OCI-LY3 (cell line): Measurements from ENCODE around the gene HADHB.
"Not testable (repeated sequence)": the region's sequence is repeated elsewhere in the genome, so short reads cannot be mapped to it uniquely, and the experiment has no call there.

ENCODE experiments used
- H2AFZ ChIP-seq: fragments of 200-600, 300-600 bp; shearing (Covaris generic); 2 replicates; pipeline ENCODE4 v1.6.0; 2014; ENCODE audit warnings: antibody characterized with exemption, low read depth, low read length
- H3K27ac ChIP-seq: fragments of 200-600, 300-600 bp; sonication (generic); 2 replicates; pipeline ENCODE4 v1.5.1; 2014; ENCODE audit warnings: mild to moderate bottlenecking, low read length, moderate library complexity, mixed read lengths
- H3K27me3 ChIP-seq: fragments of 200-600, 300-600 bp; sonication (generic); 2 replicates; pipeline ENCODE4 v1.6.1; 2014; ENCODE audit warnings: low read depth, low read length, mixed read lengths
- H3K36me3 ChIP-seq: fragments of 200-600, 300-600 bp; sonication (generic); replicated peaks from 2 replicates; pipeline ENCODE3; 2014; ENCODE audit warnings: low read depth, low read length, mixed read lengths
- H3K4me1 ChIP-seq: fragments of 300-600, 200-600 bp; sonication (generic); 2 replicates; pipeline ENCODE4 v1.6.1; 2014; ENCODE audit warnings: low read length, mixed read lengths
- H3K4me2 ChIP-seq: fragments of 200-600, 300-600 bp; sonication (generic); 2 replicates; pipeline ENCODE4 v1.6.1; 2014; ENCODE audit warnings: low read length, mixed read lengths
- H3K4me3 ChIP-seq: fragments of 300-600, 200-600 bp; sonication (generic); 2 replicates; pipeline ENCODE4 v1.5.1; 2014; ENCODE audit warnings: antibody characterized with exemption, mild to moderate bottlenecking, low read length, moderate library complexity
- H3K79me2 ChIP-seq: fragments of 300-600, 200-600 bp; shearing (Covaris generic); 2 replicates; pipeline ENCODE4 v1.6.1; 2014; ENCODE audit warnings: mild to moderate bottlenecking, low read length, mixed read lengths
- H3K9ac ChIP-seq: fragments of 300-600, 200-600 bp; shearing (Covaris generic); 2 replicates; pipeline ENCODE4 v1.6.0; 2014; ENCODE audit warnings: mild to moderate bottlenecking, low read length, moderate library complexity
- H3K9me3 ChIP-seq: fragments of 200-600, 300-600 bp; shearing (Covaris generic); 2 replicates; pipeline ENCODE4 v1.6.1; 2014; ENCODE audit warnings: low read length, mixed read lengths; ENCODE audit not compliant: insufficient read depth
- H4K20me1 ChIP-seq: fragments of 200-600, 300-600 bp; sonication (generic); 2 replicates; pipeline ENCODE4 v1.6.1; 2016; ENCODE audit warnings: low read length, mixed read lengths; ENCODE audit not compliant: insufficient read depth
- CTCF ChIP-seq: fragments of 200-600, 300-600 bp; sonication (generic); IDR thresholded peaks from 2 replicates; pipeline ENCODE4 v1.5.1; 2014; ENCODE audit warnings: antibody characterized with exemption, low read length, low read depth
- EZH2phosphoT487 ChIP-seq: fragments of 200-600 bp; shearing (Covaris generic); IDR thresholded peaks from 2 replicates; pipeline ENCODE4 v1.6.1; 2018; ENCODE audit warnings: antibody characterized with exemption, mixed run types, low read depth

HADHB gene

GRCh38 chr2:26268213-26268612, 23.5 kb downstream of the HADHB start:
- H3K4me2 ChIP-seq, result no peak overlapping the region
- peaks cover 17% of the 10 kb centered on the region for H3K4me1 ChIP-seq
- no peaks in the 10 kb centered on the region for H3K79me2 ChIP-seq

GRCh38 chr2:26268670-26269385, 24.1 kb downstream of the HADHB start:
- not testable (repeated sequence) for H3K4me3 ChIP-seq, H4K20me1 ChIP-seq, H3K27ac ChIP-seq, H3K36me3 ChIP-seq, H3K9ac ChIP-seq, H3K9me3 ChIP-seq, H3K27me3 ChIP-seq, H3K79me2 ChIP-seq, H2AFZ ChIP-seq, H3K4me2 ChIP-seq
- H3K4me1 ChIP-seq, result peaks cover 21% of the 10 kb centered on the region

More at GRCh38 chr2:26268213-26268612, 23.5 kb downstream of the HADHB start:
- H3K9me3 ChIP-seq, result no peaks in the 10 kb centered on the region
- H3K27ac ChIP-seq, result no peak overlapping the region
- peaks cover 7% of the 10 kb centered on the region; the same call in 1 of the 2 replicates for H4K20me1 ChIP-seq
- no peaks in the 10 kb centered on the region for H3K36me3 ChIP-seq
- H2AFZ ChIP-seq, result no peak overlapping the region
- no peak overlapping the region for H3K4me3 ChIP-seq
- TF ChIP-seq CTCF (no peak), EZH2phosphoT487 (no peak)
- H3K27me3 ChIP-seq, result no peaks in the 10 kb centered on the region
- no peak overlapping the region for H3K9ac ChIP-seq

- Histone ChIP-seq H3K27me3 (no peaks in the 10 kb centered on the region), H3K4me3 (peak overlapping the region; percentile 35), H3K36me3 (no peaks in the 10 kb centered on the region), H3K4me2 (peak overlapping the region; percentile 69), H3K9ac (no peak overlapping the region), H3K79me2 (no peaks in the 10 kb centered on the region), H3K27ac (peak overlapping the region; percentile 39), H3K9me3 (no peaks in the 10 kb centered on the region), H2AFZ (no peak overlapping the region), H4K20me1 (peaks cover 7% of the 10 kb centered on the region; the same call in 1 of the 2 replicates), H3K4me1 (peaks cover 21% of the 10 kb centered on the region)
- TF ChIP-seq EZH2phosphoT487 (no peak), CTCF (no peak)
These were observed 24.9 kb downstream of the HADHB start for GRCh38 chr2:26269571-26270158.

GRCh38 chr2:26270373-26270772, 25.6 kb downstream of the HADHB start:
- Histone ChIP-seq H3K36me3 (no peaks in the 10 kb centered on the region), H3K9me3 (no peaks in the 10 kb centered on the region), H3K4me2 (peak overlapping the region; percentile 69), H2AFZ (no peak overlapping the region), H3K9ac (no peak overlapping the region), H3K4me1 (peaks cover 21% of the 10 kb centered on the region), H3K27ac (peak overlapping the region; percentile 39), H3K27me3 (no peaks in the 10 kb centered on the region), H4K20me1 (peaks cover 7% of the 10 kb centered on the region; the same call in 1 of the 2 replicates), H3K79me2 (no peaks in the 10 kb centered on the region), H3K4me3 (peak overlapping the region; percentile 35)
- TF ChIP-seq CTCF (no peak), EZH2phosphoT487 (no peak)
